ENCODE data around the gene TCEANC. TPM values are rescaled to one million over a fixed set of nuclear protein-coding genes. Genes with fewer than 3 reads are reported as not detected.
"Not testable (repeated sequence)": the region's sequence is repeated elsewhere in the genome, so short reads cannot be mapped to it uniquely, and the experiment has no call there.

The TCEANC gene
- total RNA-seq, 1 experiment from 2014 or later, result 2.6 TPM

DNA sequence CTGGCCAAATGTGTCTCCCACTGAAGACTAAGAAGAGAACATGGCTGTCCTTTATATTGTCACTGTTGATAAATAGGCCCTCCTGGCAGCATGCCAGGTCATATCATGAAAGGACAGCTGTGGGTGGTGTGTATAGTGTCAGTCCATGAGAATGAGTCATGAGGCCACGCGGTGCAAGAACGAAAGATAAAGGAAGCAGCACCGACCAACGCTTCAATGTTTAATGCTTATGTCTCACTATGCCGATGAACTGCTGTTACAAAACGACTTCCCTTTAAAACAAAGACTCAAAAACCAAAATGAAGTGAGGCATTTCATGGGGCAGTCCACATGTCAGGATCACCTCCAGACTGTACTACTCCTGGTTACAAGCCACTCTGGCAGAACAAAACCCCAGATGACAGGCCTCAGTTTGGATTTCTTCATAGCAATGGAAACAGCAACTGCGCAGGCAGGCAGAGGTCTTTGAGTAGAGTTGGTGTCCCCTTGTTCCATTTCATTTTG is 5.2 kb upstream of the TCEANC start:
- Histone ChIP-seq H3K4me1 (replicated peaks) (peaks cover 27% of the 10 kb centered on the region), H3K4me3 (no peak overlapping the region), H3K27ac (peak overlapping the region; percentile 65), H3K27me3 (replicated peaks) (no peaks in the 10 kb centered on the region), H3K36me3 (no peaks in the 10 kb centered on the region), H3K9me3 (replicated peaks) (no peaks in the 10 kb centered on the region)
- DNase-seq (ENCODE audit: low read depth in 1 of 2, low spot score in 2 of 2), result peak; percentile 77 to 85

DNA sequence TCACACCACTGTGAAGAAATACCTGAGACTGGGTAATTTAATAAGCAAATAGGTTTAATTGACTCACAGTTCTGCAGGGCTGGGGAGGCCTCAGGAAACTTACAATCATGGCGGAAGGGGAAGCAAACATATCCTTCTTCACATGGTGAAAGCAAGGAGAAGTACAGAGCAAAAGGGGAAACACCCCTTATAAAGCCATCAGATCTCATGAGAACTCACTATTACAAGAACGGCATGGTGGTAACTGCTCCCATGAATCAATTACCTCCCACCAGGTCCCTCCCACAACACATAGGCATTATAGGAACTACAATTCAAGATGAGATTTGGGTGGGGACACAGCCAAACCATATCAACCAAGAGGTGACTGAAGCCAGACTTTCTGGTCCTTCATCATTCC is 4.6 kb upstream of the TCEANC start:
- not testable (repeated sequence) for H3K36me3 ChIP-seq; H3K9me3 ChIP-seq (replicated peaks); H3K4me3 ChIP-seq; DNase-seq (ENCODE audit: low read depth in 1 of 2, low spot score in 2 of 2); H3K27me3 ChIP-seq (replicated peaks)
- peaks cover 27% of the 10 kb centered on the region for H3K4me1 ChIP-seq (replicated peaks)
- peak overlapping the region; percentile 65 for H3K27ac ChIP-seq

DNA sequence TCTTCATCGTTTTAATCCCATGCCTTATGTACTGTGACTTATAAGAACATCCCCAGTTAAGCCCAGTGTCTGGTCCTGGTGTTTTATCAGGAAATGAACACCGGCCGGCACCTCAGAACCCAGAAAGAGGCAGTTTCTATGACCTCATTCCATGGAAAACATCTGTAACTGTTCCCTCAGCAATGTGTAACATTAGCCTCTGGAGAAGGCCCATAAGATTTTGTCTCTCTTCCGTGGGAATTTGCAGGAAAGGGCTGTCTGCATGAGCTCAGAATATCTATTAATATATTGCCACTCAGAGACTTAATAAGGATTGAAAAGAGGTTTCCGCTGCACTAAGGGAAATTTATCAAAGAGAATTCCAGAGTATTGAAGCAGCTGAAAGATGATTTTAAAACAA is 3.1 kb upstream of the TCEANC start:
- H3K27ac ChIP-seq, result no peak overlapping the region
- no peaks in the 10 kb centered on the region for H3K9me3 ChIP-seq (replicated peaks)
- H3K4me1 ChIP-seq (replicated peaks), result peaks cover 27% of the 10 kb centered on the region
- DNase-seq (ENCODE audit: low read depth in 1 of 2, low spot score in 2 of 2), result no peak
- no peaks in the 10 kb centered on the region for H3K36me3 ChIP-seq
- H3K27me3 ChIP-seq (replicated peaks), result no peaks in the 10 kb centered on the region
- H3K4me3 ChIP-seq, result no peak overlapping the region

DNA sequence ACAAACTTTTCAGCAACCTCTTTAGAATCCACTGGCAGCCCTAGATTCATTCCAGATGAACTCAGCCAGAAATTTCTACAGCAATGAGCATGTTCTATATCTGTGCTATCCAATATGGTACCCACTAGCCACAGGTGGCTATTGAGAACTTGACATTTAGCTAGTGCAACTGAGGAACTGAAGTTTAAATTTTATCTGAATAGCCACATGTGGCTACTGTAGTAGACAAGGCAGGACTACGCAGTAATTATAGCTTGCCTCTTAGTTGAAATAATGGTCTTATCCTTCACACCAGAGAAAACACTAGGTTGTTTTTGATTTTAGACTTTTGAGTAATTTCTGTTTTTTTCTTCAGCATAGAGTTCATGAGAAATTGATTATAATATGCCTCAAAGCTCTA is 2.6 kb upstream of the TCEANC start:
- H3K4me3 ChIP-seq, result no peak overlapping the region
- H3K27me3 ChIP-seq (replicated peaks), result no peaks in the 10 kb centered on the region
- H3K27ac ChIP-seq, result no peak overlapping the region
- H3K9me3 ChIP-seq (replicated peaks), result no peaks in the 10 kb centered on the region
- peaks cover 27% of the 10 kb centered on the region for H3K4me1 ChIP-seq (replicated peaks)
- H3K36me3 ChIP-seq, result no peaks in the 10 kb centered on the region
- DNase-seq (ENCODE audit: low read depth in 1 of 2, low spot score in 2 of 2), result no peak

DNA sequence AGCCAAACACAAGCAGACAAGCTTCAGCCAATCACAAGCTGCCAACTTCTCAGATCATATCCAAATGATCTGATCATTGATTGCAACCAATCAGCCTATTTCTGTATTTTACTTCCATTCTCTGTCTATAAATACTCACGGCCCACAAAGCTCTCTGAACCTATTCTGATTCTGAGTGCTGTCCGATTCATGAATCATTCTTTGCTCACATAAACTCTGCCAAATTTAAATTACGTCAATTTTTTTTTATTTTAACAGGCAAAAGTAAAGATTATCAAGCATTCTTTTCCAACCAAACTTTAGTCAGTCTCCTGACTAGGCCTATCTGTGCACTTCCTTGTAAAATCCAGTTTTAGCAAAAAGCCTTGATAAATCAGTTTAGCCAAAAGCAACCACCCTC is 1.8 kb upstream of the TCEANC start:
- H3K9me3 ChIP-seq (replicated peaks), result no peaks in the 10 kb centered on the region
- H3K4me1 ChIP-seq (replicated peaks), result peaks cover 27% of the 10 kb centered on the region
- no peak overlapping the region for H3K27ac ChIP-seq
- H3K27me3 ChIP-seq (replicated peaks), result no peaks in the 10 kb centered on the region
- DNase-seq (ENCODE audit: low read depth in 1 of 2, low spot score in 2 of 2), result no peak
- H3K4me3 ChIP-seq, result no peak overlapping the region
- no peaks in the 10 kb centered on the region for H3K36me3 ChIP-seq

DNA sequence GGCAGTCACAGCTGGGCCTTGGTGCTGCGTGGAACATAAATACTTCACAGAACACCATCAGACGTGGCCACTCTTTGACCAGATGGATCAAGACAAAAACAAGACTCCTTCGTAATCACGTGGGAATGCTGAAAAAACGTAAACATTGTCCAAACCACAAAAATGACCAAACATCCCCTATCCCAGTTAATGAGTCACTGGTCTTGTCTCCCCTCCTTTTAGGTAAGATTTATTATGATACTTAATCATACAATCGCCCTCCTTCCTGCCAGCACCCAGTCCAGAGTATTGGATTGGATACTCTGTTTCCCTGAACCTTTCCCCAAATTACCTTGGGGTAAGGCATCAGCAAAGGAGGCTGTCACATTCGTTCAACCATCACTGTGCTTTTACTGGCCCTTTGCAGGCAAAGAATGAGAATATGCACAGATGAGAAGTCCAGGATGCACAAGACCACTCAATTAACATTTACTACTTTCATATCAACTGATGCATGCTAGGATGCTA is 601 bp upstream of the TCEANC start:
- H3K4me1 ChIP-seq (replicated peaks), result peaks cover 21% of the 10 kb centered on the region
- H3K27ac ChIP-seq, result peak overlapping the region; percentile 97
- no peaks in the 10 kb centered on the region for H3K27me3 ChIP-seq (replicated peaks)
- no peaks in the 10 kb centered on the region for H3K9me3 ChIP-seq (replicated peaks)
- peak; percentile 53 to 85 for DNase-seq (ENCODE audit: low read depth in 1 of 2, low spot score in 2 of 2)
- peak overlapping the region; percentile 55 for H3K4me3 ChIP-seq
- no peaks in the 10 kb centered on the region for H3K36me3 ChIP-seq

DNA sequence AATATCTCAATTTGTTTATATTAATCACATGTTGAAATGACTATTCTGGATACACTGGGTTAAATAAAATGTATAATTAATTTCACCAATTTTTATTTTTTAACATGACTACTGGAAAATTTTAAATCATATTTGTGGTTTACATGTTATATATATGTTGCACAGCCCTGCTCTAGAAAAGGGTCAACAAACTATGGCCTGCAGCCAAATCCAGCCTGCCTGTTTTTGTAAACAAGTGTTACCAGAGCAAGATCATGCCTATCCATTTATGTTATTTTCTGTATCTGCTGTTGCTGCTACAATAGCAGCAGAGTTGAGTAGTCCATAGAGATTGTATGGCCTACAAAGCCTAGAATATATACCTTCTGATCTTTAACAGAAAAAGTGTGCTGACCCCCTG is 1.2 kb downstream of the TCEANC start:
- peaks cover 8% of the 10 kb centered on the region for H3K4me1 ChIP-seq (replicated peaks)
- no peaks in the 10 kb centered on the region for H3K9me3 ChIP-seq (replicated peaks)
- H3K4me3 ChIP-seq, result no peak overlapping the region; the same call in 1 of the 2 replicates
- H3K36me3 ChIP-seq, result no peaks in the 10 kb centered on the region
- no peaks in the 10 kb centered on the region for H3K27me3 ChIP-seq (replicated peaks)
- DNase-seq (ENCODE audit: low read depth in 1 of 2, low spot score in 2 of 2), result no peak
- H3K27ac ChIP-seq, result no peak overlapping the region

DNA sequence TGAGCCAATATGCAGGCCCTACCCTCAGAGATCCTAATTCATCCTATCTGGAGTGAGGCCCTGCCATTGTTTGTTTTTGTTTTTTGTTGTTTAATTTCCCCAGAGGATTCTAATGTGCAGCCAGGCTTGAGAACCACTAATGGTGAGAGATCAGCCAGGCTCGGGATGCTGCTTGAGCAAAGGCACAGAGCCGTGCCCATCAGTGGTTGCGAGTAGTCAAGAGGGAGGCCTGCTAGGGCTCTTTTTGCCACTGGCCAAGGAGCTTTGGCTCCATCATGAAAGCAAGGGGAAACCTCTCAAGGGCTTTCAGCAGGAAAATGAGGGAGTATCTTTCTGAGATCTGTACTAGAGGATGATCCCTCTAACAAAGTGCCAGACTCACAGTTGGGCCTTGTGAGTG is 2.7 kb downstream of the TCEANC start:
- H3K4me1 ChIP-seq (replicated peaks), result peaks cover 8% of the 10 kb centered on the region
- no peak overlapping the region for H3K27ac ChIP-seq
- H3K4me3 ChIP-seq, result no peak overlapping the region
- no peaks in the 10 kb centered on the region for H3K36me3 ChIP-seq
- H3K9me3 ChIP-seq (replicated peaks), result no peaks in the 10 kb centered on the region
- no peak for DNase-seq (ENCODE audit: low read depth in 1 of 2, low spot score in 2 of 2)
- H3K27me3 ChIP-seq (replicated peaks), result no peaks in the 10 kb centered on the region

DNA sequence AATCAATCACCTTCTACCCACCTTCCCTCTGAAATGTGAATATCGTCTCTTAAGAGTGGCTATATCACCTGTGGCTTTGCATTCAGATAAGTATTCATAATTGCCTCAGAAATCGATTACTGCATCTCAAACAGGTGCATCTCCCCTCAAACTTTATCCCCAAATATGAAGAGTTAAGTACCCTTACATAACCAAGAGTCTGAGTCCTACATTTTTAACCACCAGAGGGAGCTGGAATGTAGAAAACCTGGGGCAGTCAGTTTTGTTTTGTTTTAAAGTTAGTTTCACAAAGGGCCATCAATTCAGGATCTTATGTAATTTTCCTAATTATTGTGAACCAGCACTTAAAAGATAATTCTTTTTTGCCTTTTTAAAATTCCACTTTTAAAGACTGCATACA is 5.7 kb downstream of the TCEANC start:
- H3K9me3 ChIP-seq (replicated peaks), result no peaks in the 10 kb centered on the region
- H3K4me3 ChIP-seq, result no peak overlapping the region
- H3K36me3 ChIP-seq, result no peaks in the 10 kb centered on the region
- DNase-seq (ENCODE audit: low read depth in 1 of 2, low spot score in 2 of 2), result no peak
- H3K4me1 ChIP-seq (replicated peaks), result no peaks in the 10 kb centered on the region; the same call in 1 of the 2 replicates
- no peaks in the 10 kb centered on the region for H3K27me3 ChIP-seq (replicated peaks)
- H3K27ac ChIP-seq, result no peak overlapping the region

DNA sequence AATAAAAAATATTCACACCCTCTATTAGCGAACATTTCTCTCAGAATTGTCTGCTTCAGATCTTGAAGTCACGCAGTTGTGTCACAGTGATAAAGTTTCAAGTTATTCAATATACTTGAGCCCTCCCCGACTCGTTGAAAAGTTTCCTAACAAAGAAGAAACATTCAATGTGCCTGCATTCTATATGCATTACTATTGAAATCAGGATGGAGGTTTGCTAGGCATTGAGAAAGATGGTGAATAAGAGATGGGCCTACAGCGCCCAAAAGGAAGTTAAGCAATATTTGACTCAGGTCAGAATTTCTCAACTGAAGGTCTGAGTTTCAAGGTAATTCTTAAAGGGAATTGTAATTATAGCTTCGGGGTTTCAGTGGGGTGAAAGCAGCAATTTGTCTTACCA is 6.1 kb downstream of the TCEANC start:
- Histone ChIP-seq H3K4me1 (replicated peaks) (no peaks in the 10 kb centered on the region; the same call in 1 of the 2 replicates), H3K36me3 (no peaks in the 10 kb centered on the region), H3K9me3 (replicated peaks) (no peaks in the 10 kb centered on the region), H3K27ac (no peak overlapping the region), H3K27me3 (replicated peaks) (no peaks in the 10 kb centered on the region), H3K4me3 (no peak overlapping the region)
- no peak for DNase-seq (ENCODE audit: low read depth in 1 of 2, low spot score in 2 of 2)

DNA sequence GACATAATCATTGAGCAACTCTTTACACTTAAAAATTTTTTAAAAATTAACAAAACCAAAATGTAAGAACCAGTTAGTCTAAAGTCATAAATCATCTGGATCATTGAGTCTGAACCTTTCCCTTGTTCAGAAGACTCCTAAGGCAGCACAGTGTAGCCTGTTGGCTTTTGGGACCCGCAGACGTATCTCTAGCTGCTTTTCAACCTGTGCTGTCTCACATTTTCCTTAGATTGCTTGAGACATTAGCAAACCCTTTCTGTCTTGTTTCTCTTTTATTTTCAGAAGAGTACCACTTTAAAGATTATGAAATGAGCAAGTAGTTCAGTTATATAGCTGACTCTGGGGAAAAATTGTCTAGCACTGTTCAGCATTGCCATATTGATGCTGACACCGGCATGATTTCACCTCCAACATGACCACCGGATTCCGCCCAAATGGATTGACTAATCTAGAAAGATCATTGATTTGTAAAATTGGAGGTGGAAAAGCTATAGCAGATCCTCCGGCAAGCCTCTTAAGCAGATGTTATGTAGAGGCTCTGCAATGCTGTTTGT is 8.9 kb downstream of the TCEANC start:
- Histone ChIP-seq H3K27ac (no peak overlapping the region), H3K36me3 (no peaks in the 10 kb centered on the region), H3K9me3 (replicated peaks) (no peaks in the 10 kb centered on the region), H3K27me3 (replicated peaks) (no peaks in the 10 kb centered on the region), H3K4me1 (replicated peaks) (no peaks in the 10 kb centered on the region), H3K4me3 (no peak overlapping the region)
- no peak for DNase-seq (ENCODE audit: low read depth in 1 of 2, low spot score in 2 of 2)

DNA sequence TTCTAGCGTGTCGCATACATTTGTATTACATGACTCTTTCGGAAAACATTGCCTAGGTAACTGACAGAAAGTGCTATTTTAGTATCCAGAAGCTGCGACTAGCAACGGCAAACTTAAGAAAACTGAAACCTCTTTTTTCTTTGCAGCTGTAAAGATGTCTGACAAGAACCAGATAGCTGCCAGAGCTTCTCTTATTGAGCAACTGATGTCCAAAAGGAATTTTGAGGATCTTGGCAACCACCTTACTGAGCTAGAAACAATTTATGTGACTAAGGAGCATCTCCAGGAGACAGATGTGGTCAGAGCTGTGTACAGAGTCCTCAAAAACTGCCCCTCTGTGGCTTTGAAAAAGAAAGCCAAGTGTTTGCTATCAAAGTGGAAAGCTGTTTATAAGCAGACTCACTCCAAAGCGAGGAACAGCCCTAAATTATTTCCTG is 9.4 kb downstream of the TCEANC start:
- H3K4me1 ChIP-seq (replicated peaks), result no peaks in the 10 kb centered on the region
- H3K36me3 ChIP-seq, result no peaks in the 10 kb centered on the region
- no peaks in the 10 kb centered on the region for H3K9me3 ChIP-seq (replicated peaks)
- DNase-seq (ENCODE audit: low read depth in 1 of 2, low spot score in 2 of 2), result no peak
- no peaks in the 10 kb centered on the region for H3K27me3 ChIP-seq (replicated peaks)
- H3K27ac ChIP-seq, result no peak overlapping the region
- no peak overlapping the region for H3K4me3 ChIP-seq

DNA sequence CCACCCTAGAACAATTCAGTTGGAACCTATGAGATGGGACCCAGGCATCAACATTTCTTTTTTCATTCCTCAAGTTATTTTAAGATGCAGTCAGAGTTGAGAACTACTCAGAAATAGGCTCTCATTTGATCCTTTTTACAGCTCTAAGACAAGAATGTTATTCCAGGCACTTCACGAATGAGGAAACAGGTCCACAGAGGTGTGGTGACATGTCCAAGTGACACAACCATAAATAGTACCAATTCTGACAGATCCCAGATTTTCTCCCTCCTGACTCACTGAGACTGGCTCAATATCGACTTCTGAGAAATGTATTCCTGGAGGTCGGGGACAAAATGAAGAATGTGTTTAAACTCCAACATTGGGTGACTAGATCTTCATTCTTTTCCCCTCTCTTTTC is 11.1 kb downstream of the TCEANC start:
- no peak for DNase-seq (ENCODE audit: low read depth in 1 of 2, low spot score in 2 of 2)
- Histone ChIP-seq H3K36me3 (no peaks in the 10 kb centered on the region), H3K4me1 (replicated peaks) (no peaks in the 10 kb centered on the region), H3K4me3 (no peak overlapping the region), H3K9me3 (replicated peaks) (no peaks in the 10 kb centered on the region), H3K27me3 (replicated peaks) (no peaks in the 10 kb centered on the region), H3K27ac (no peak overlapping the region)

DNA sequence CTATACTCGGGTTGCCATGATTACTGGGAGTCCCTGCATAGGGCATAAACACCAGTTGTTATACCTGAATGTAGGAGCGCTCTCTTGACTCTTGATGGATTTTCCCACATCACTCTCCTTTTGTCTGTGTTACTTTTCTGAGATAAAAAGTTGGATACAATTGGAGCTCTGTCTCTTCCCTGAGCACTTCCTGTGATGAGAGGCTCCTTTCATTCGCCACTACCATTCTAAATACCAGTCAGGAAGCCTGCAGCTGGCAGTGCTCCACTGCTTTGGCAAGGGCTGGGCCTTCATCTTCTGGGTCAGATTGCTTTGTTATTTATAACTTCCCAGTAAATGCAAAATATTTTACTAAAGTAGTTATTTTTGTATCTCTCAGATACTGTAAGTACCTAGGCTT is 13.9 kb downstream of the TCEANC start:
- DNase-seq (ENCODE audit: low read depth in 1 of 2, low spot score in 2 of 2), result no peak
- Histone ChIP-seq H3K36me3 (no peaks in the 10 kb centered on the region), H3K9me3 (replicated peaks) (no peaks in the 10 kb centered on the region), H3K27ac (no peak overlapping the region), H3K4me3 (no peak overlapping the region), H3K27me3 (replicated peaks) (no peaks in the 10 kb centered on the region), H3K4me1 (replicated peaks) (peaks cover 4% of the 10 kb centered on the region; the same call in 1 of the 2 replicates)

DNA sequence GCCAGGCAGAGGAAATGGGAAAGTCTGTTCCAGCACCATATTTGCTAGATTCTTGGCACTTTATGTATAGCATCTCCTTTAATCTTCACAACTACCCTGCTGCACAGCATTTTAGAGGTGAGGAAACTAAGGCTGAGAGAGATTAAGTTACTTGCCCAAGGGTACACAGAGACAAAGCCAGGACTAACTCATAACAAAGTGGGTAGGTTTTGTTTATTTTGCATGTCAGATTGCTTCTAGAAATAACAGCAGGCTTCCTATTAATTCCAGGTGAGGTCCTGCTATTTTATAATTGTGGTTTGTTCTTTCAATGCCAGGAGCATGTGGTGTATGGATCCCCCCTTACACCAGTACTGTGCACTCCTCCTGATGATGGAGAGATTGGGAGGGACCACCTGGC is 15.0 kb downstream of the TCEANC start:
- no peak overlapping the region for H3K27ac ChIP-seq
- no peaks in the 10 kb centered on the region for H3K36me3 ChIP-seq
- no peak overlapping the region for H3K4me3 ChIP-seq
- H3K4me1 ChIP-seq (replicated peaks), result peaks cover 4% of the 10 kb centered on the region; the same call in 1 of the 2 replicates
- H3K9me3 ChIP-seq (replicated peaks), result no peaks in the 10 kb centered on the region
- no peaks in the 10 kb centered on the region for H3K27me3 ChIP-seq (replicated peaks)
- DNase-seq (ENCODE audit: low read depth in 1 of 2, low spot score in 2 of 2), result no peak
